A549 (cell line): ENCODE measurements around the gene LSP1.

ENCODE experiments used
- CBX8 ChIP-seq: fragments of 200-600 bp; sonication (generic); IDR thresholded peaks from 2 replicates; pipeline ENCODE4 v1.6.1; 2016
- CEBPB ChIP-seq, 2 experiments: fragments of >200 bp in 1 of 2; sonication (Bioruptor Twin) in 1 of 2; formaldehyde crosslinking in 1 of 2; IDR thresholded peaks; 2 replicates each; pipeline ENCODE4 v1.6.1; 2012 to 2016
- JUN ChIP-seq, 2 experiments: fragments of >200 bp; sonication (Bioruptor Twin); formaldehyde crosslinking; IDR thresholded peaks; 2 replicates in 1 of 2; 3 replicates in 1 of 2; pipeline ENCODE4 v1.6.1; 2016 to 2017
- KDM5A ChIP-seq: fragments of 200-600 bp; sonication (generic); IDR thresholded peaks from 2 replicates; pipeline ENCODE4 v1.6.1; 2016; ENCODE audit warnings: antibody characterized with exemption, mild to moderate bottlenecking
- MYC ChIP-seq: IDR thresholded peaks from 2 replicates; pipeline ENCODE4 v1.6.1; 2012; ENCODE audit warnings: mild to moderate bottlenecking, inconsistent platforms, low read length, improper control_type of control experiment, borderline replicate concordance
- PHF8 ChIP-seq: fragments of 200-600 bp; sonication (generic); IDR thresholded peaks from 2 replicates; pipeline ENCODE4 v1.6.1; 2016; ENCODE audit warnings: low read depth, mild to moderate bottlenecking, antibody characterized with exemption, moderate library complexity, borderline replicate concordance
- POLR2A ChIP-seq: IDR thresholded peaks from 2 replicates; pipeline ENCODE4 v1.6.1; 2012; ENCODE audit warnings: mild to moderate bottlenecking, low read length
- RAD21 ChIP-seq, 2 experiments: fragments of >200 bp in 1 of 2; sonication (Bioruptor Twin) in 1 of 2; formaldehyde crosslinking in 1 of 2; IDR thresholded peaks in 1 of 2; conservative IDR thresholded peaks in 1 of 2; 2 replicates in 1 of 2; 3 replicates in 1 of 2; pipeline ENCODE4 v1.6.1; 2012 to 2018; ENCODE audit warnings: inconsistent platforms in 1 of 2
- RARB ChIP-seq: fragments of 250-450 bp; sonication (Bioruptor Pico); IDR thresholded peaks from 2 replicates; pipeline ENCODE4 v1.8.0; 2021; ENCODE audit warnings: mild to moderate bottlenecking, moderate library complexity
- RFX5 ChIP-seq: fragments of 450-650 bp; IDR thresholded peaks from 2 replicates; pipeline ENCODE4 v1.7.1; 2014; ENCODE audit warnings: antibody characterized with exemption, mild to moderate bottlenecking, moderate library complexity
- TF ChIP-seq, protein P1 (sequence below): fragments of 150-350 bp; IDR thresholded peaks from 2 replicates; pipeline ENCODE4 v1.6.1; 2014; ENCODE audit warnings: low read depth, mild to moderate bottlenecking, low read length
- TF ChIP-seq, protein P2 (sequence below): fragments of >200 bp; sonication (Bioruptor Twin); formaldehyde crosslinking; IDR thresholded peaks from 3 replicates; pipeline ENCODE4 v1.5.1; 2016

DNA sequence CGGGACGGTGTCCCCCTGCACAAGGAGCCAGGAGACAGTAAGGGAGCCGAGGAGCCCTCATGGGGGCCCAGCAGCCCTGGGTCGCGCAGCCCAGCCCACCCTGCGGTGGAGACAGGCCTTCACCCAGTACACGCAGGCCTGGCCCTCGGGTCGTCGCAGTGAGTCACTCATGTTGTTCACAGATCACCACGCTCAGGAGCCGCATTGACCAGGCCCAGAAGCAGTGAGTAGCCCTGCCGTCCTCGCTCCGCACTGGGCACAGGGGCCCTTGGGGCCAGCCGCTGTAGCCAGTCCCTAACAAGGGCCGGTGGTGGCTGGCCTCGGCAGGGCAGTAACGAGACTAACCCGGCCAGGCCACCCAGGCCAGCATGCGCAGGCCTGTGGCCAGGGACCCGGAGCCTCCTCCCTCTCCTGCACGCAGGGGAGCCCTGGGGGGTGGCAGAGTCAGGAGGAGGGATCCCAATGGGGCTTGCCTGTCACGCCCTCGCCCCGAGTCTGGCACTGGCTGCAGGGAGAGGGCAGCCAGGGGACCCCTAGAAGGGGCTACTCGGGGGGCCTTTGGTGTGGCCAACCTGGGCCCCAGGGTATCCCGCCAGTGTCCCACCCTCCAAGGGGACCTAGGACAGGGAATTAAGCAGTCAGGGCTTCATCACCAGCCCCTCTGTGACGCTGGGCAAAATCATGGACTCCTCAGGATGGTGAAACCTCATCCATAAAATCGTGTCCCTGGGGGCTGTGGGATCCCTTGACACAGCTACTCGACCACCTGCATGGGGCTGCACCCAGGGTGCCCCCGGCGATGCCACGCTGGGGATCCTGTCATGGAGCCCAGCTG, 84.1 kb downstream of the LSP1 start:
- TF ChIP-seq RAD21 (conservative IDR thresholded peaks at IDR 0.05 in 1 of 2, IDR thresholded peaks at IDR 0.05 in 1 of 2) (no peak), PHF8 (no peak), KDM5A (no peak), CBX8 (no peak), RFX5 (no peak), POLR2A (no peak), CEBPB (IDR thresholded peaks at IDR 0.05) (no peak), MYC (no peak), RARB (CRISPR knock-in tag) (no peak), JUN (IDR thresholded peaks at IDR 0.05) (no peak)
- TF ChIP-seq, protein P1, sequence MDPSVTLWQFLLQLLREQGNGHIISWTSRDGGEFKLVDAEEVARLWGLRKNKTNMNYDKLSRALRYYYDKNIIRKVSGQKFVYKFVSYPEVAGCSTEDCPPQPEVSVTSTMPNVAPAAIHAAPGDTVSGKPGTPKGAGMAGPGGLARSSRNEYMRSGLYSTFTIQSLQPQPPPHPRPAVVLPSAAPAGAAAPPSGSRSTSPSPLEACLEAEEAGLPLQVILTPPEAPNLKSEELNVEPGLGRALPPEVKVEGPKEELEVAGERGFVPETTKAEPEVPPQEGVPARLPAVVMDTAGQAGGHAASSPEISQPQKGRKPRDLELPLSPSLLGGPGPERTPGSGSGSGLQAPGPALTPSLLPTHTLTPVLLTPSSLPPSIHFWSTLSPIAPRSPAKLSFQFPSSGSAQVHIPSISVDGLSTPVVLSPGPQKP = no peak
- TF ChIP-seq, protein P2, sequence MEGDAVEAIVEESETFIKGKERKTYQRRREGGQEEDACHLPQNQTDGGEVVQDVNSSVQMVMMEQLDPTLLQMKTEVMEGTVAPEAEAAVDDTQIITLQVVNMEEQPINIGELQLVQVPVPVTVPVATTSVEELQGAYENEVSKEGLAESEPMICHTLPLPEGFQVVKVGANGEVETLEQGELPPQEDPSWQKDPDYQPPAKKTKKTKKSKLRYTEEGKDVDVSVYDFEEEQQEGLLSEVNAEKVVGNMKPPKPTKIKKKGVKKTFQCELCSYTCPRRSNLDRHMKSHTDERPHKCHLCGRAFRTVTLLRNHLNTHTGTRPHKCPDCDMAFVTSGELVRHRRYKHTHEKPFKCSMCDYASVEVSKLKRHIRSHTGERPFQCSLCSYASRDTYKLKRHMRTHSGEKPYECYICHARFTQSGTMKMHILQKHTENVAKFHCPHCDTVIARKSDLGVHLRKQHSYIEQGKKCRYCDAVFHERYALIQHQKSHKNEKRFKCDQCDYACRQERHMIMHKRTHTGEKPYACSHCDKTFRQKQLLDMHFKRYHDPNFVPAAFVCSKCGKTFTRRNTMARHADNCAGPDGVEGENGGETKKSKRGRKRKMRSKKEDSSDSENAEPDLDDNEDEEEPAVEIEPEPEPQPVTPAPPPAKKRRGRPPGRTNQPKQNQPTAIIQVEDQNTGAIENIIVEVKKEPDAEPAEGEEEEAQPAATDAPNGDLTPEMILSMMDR = no peak
